Measurements from ENCODE around the gene FAM149A. TPM values are rescaled to one million over a fixed set of nuclear protein-coding genes. Genes with fewer than 3 reads are reported as not detected.

The FAM149A gene
- total and polyA plus RNA-seq, 8 donors = 11.9 to 31.4 (median 20.6) TPM

DNA sequence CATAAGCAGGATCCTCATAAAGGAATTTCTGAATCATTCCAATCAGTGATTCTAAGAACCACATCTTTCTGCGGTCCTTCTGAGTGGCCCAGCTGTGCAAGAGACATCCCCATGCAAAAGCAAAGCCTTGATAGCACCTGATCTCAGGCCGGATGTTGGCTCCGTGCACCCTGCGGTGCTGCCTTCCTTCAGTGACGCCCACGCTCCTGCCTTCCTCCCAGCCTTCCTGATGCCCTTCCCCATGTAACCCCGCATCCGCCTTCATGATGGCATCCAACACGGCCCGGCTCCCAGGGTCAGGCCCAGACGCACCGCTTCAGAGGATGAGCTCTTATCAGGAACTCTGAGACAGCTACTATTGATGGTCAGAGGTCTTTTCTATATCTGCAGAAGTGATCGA lies 66.5 kb downstream of the FAM149A start:
- no peak for FAIRE-seq
- H3K27me3 ChIP-seq = no peaks in the 10 kb centered on the region
- intact Hi-C loops (cut with DNase I) = no loop called here

GRCh38 chr4:186172546-186172945 lies 68.0 kb downstream of the FAM149A start:
- DNase-seq = no peak
- Histone ChIP-seq H3K4me1 (no peaks in the 10 kb centered on the region), H3K27ac (no peak overlapping the region), H3K27me3 (no peaks in the 10 kb centered on the region), H3K4me3 (no peak overlapping the region), H3K9me3 (no peaks in the 10 kb centered on the region), H3K36me3 (peaks cover 0 to 3% (median under 1%) of the 10 kb centered on the region in 3 donors)
- FAIRE-seq = no peak
- ATAC-seq = no peak
- intact Hi-C loops (cut with DNase I) = no loop called here
- WGBS, 2 donors = 54% methylated on average over 8 of the region's 8 CpGs; no CpG with 5 or more reads in 1 of the 2 donors
- TF ChIP-seq CTCF (IDR thresholded peaks at IDR 0.05) = no peak

More for the DNA sequence above, 66.5 kb downstream of the FAM149A start:
- DNase-seq = no peak
- no peak for TF ChIP-seq CTCF (IDR thresholded peaks at IDR 0.05)
- Histone ChIP-seq H3K27ac (no peak overlapping the region), H3K4me3 (no peak overlapping the region), H3K36me3 (peaks cover 0 to 6% (median 3%) of the 10 kb centered on the region in 3 donors), H3K4me1 (no peaks in the 10 kb centered on the region), H3K9me3 (no peaks in the 10 kb centered on the region)
- ATAC-seq = no peak
- 88 to 91% methylated on average over 13 of the region's 13 CpGs for WGBS, 2 donors

DNA sequence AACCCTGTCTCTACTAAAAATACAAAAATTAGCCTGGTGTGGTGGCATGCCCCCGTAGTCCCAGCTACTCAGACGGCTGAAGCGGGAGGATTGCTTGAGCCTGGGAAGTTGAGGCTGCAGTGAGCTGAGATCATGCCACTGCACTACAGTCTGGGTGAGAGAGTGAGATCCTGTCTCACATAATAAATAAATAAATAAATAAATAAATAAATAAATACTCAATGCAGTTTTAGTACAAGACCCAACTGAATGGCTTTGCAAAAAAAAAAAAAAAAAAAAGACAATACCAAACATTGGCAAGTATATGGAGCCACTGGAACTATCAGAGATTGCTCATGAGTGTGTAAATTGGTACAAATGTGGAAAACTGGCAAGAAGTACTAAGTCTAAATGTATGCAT lies 83.6 kb downstream of the FAM149A start:
- intact Hi-C loops (cut with DNase I) = no loop called here
- ATAC-seq (no peak), DNase-seq (no peak), FAIRE-seq (no peak)
- H3K36me3 ChIP-seq = no peaks in the 10 kb centered on the region
- 67 to 87% methylated on average over 3 of the region's 3 CpGs for WGBS, 2 donors
- peaks cover 13 to 19% (median 18%) of the 10 kb centered on the region in 3 donors for H3K4me1 ChIP-seq
- H3K4me3 ChIP-seq = no peak overlapping the region
- no peak overlapping the region for H3K27ac ChIP-seq
- no peaks in the 10 kb centered on the region for H3K9me3 ChIP-seq
- no peaks in the 10 kb centered on the region for H3K27me3 ChIP-seq
- TF ChIP-seq CTCF (IDR thresholded peaks at IDR 0.05) = no peak

DNA sequence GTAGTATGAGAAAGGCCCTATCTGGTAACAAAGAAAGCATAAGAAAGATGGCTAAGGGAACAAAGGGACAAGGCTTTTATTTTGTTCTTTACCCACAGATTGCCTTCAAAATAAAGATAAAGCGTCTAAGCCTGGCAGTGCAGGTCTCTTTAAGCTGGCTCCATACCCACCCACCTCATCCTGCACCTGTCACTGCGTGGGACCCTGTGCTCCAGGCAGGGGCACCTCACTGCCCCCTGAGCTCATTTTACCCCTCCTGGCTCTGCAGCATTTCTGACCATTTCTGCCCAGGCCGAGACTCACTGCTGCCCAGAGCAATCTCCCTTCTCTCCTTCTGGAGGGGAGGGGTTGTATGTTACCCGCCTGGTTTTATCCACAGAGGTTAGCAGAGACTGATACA lies 85.2 kb downstream of the FAM149A start:
- ATAC-seq (no peak), FAIRE-seq (no peak), DNase-seq (no peak)
- Histone ChIP-seq H3K36me3 (no peaks in the 10 kb centered on the region), H3K9me3 (no peaks in the 10 kb centered on the region), H3K4me1 (peaks cover 13 to 29% (median 27%) of the 10 kb centered on the region in 3 donors), H3K4me3 (peak overlapping the region in 1 of 4 donors; percentile 88), H3K27ac (peak overlapping the region in 3 of 4 donors; percentile 83 to 99 (median 96)), H3K27me3 (no peaks in the 10 kb centered on the region)
- intact Hi-C loops (cut with DNase I) = no loop called here
- 31% methylated on average over 4 of the region's 4 CpGs for WGBS, 2 donors
- no peak for TF ChIP-seq CTCF (IDR thresholded peaks at IDR 0.05)

DNA sequence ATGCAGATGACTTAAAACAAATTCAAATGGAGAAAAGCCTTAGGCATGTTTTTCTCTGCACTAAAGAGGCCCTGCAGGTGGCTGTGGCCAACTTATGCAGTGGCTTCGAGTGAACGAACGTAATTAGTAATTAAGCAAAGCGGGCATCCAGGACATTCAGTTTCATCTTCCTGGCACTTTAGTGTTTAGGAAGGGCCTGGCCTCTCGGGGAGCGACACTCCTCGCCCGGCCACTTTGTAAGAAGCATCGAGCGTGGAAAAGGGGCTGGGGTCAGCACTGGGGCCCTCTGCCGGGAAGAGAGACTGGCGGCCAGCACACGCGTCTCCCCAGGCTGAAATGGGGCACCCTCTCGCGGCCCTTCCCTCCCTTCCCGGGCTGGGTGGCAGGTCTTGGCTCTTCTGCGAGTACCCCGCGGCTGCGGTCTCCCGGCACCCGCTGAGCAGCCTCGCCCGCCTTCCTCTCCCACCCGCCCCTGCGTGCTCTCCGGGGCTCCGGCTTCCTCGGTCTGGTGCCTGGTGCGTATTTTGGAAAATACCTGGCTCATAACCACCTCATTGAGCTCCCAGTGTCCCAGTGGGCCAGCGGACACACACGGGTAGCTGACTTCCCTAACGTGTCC lies 86.2 kb downstream of the FAM149A start:
- FAIRE-seq = no peak
- H3K4me3 ChIP-seq = peak overlapping the region; percentile 75 to 93 (median 88)
- H3K9me3 ChIP-seq = no peaks in the 10 kb centered on the region
- intact Hi-C loops (cut with DNase I) = no loop called here
- peak; percentile 49 to 74 (median 60) for ATAC-seq
- no peaks in the 10 kb centered on the region for H3K36me3 ChIP-seq
- WGBS, 2 donors = 0 to 1% methylated on average over 23 to 34 of the region's 34 CpGs
- H3K4me1 ChIP-seq = peaks cover 13 to 29% (median 27%) of the 10 kb centered on the region in 3 donors
- no peaks in the 10 kb centered on the region for H3K27me3 ChIP-seq
- peak overlapping the region; percentile 83 to 99 (median 94) for H3K27ac ChIP-seq
- peak in 5 of 6 donors; percentile 38 to 76 (median 56) for DNase-seq
- no peak for TF ChIP-seq CTCF (IDR thresholded peaks at IDR 0.05)
